Measurements from ENCODE around the gene TBCA.
"Not testable (repeated sequence)": the region's sequence is repeated elsewhere in the genome, so short reads cannot be mapped to it uniquely, and the experiment has no call there.

Gene TBCA

DNA sequence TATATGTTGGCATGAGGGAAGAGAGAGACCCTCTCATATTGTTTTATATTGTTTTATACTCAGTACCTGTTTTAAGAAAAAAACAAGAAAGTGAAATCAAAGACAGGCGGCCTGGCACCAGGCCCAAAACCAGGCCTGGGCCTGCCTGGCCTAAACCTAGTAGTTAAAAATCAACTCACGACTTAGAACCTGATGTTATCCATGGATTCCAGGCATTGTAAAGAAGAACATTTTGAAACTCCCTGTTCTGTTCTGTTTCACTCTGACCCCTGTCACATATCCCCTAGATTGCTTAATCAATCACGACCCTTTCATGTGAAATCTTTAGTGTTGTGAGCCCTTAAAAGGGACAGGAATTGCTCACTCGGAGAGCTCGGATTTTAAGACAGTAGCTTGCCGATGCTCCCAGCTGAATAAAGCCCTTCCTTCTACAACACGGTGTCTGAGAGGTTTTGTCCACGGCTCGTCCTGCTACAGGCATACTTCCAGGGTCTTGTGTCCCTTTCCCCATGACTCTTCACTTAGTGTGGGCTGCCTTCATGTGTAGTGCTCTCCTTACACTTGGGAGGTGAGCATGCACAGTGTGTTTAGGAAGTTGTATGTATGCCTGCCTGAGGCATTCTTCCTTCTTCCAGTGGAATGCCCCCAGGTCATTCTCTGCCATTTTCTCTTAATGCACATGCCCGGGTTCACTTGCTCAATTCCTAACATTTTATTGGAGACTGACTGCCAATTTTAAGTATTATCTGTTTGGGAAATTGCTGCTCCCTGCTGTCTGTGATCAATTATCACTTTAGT is 17.8 kb downstream of the TBCA start:
- H3K27ac ChIP-seq = no peak overlapping the region
- TF ChIP-seq, protein P1, sequence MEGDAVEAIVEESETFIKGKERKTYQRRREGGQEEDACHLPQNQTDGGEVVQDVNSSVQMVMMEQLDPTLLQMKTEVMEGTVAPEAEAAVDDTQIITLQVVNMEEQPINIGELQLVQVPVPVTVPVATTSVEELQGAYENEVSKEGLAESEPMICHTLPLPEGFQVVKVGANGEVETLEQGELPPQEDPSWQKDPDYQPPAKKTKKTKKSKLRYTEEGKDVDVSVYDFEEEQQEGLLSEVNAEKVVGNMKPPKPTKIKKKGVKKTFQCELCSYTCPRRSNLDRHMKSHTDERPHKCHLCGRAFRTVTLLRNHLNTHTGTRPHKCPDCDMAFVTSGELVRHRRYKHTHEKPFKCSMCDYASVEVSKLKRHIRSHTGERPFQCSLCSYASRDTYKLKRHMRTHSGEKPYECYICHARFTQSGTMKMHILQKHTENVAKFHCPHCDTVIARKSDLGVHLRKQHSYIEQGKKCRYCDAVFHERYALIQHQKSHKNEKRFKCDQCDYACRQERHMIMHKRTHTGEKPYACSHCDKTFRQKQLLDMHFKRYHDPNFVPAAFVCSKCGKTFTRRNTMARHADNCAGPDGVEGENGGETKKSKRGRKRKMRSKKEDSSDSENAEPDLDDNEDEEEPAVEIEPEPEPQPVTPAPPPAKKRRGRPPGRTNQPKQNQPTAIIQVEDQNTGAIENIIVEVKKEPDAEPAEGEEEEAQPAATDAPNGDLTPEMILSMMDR (conservative IDR thresholded peaks at IDR 0.05) = no peak
- no peak for TF ChIP-seq ZFX (IDR thresholded peaks at IDR 0.05)

DNA sequence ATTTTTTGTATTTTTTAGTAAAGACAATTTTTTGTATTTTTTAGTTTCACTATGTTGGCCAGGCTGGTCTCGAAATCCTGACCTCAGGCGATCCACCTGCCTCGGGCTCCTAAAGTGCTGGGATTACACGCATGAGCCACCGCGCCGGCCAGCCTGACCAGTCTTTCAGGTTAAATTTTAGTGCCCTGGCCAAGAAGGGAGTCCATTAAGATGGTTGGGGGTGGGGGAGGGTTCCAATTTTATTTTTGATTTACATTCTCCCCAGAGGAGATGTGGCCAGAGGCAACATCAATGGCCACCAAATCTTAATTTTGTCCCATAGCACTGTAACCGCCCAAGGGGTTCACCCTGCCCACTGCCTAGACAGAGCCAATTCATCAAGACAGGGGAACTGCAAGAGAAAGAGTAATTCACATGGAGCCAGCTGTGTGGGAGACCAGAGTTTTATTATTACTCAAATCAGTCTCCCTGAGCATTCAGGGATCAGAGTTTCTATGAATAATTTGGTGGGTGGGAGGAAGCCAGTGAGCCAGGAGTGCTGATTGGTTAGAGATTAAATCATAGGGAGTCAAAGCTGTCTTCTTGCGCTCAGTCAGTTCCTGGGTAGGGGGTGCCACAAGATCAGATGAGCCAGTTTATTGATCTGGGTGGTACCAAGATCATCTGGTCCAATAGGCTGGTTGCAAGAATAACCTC is 24.7 kb downstream of the TBCA start:
- TF ChIP-seq, protein P1 (conservative IDR thresholded peaks at IDR 0.05) = no peak
- TF ChIP-seq ZFX (IDR thresholded peaks at IDR 0.05) = no peak
- H3K27ac ChIP-seq = no peak overlapping the region

DNA sequence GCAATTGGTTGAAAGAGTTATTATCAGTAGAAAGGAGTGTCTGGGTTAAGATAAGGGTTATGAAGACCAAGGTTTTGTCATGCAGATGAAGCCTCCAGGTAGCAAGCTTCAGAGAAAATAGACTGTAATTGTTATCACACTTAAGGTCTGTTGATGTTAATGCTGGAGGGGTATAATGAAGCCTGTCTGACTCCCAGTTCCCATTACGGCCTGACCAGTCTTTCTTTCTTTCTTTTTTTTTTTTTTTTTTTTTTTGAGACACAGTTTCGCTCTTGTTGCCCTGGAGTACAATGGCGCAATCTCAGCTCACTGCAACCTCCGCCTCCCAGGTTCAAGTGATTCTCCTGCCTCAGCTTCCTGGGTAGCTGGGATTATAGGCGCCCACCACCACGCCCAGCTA is 25.2 kb downstream of the TBCA start:
- H3K27ac ChIP-seq = not testable (repeated sequence)

DNA sequence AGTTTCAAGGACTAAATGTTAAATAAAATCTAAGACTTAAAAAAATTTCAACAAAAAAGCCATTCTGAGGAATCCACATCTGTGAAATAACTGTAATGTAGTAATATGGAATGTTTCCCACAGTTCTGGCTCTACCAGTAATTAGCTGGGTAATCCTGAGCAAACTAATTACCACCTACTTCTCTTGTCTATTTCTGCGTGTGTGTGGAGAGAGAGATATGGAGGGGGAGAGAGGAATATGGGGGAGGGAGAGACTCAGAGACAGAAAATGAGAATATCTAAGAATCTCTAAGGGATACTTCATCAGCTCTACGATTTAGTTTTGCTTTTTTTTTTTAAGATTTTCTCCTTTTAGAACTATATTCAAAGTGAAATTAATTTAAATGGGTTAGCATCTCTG is 28.0 kb downstream of the TBCA start:
- TF ChIP-seq, protein P1 (conservative IDR thresholded peaks at IDR 0.05) = no peak
- TF ChIP-seq ZFX (IDR thresholded peaks at IDR 0.05) = no peak
- H3K27ac ChIP-seq = no peak overlapping the region

DNA sequence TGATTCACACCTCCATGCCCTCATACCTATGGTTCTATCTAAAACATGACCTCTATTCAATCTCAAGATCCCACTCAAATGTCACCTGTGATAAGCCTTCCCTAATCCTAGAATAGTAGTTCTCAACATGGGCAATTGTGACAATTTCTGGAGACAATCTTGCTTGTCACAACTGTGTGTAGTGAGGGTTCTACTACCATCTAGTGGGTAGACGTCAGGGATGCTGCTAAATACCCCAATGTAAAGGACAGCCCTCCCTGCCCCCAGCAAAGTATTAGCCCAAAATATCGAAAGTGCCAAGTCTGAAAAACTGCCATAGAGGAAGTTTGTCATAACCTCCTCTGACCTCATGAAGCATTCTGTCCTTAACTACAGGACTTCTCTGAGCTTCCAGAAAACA is 32.0 kb downstream of the TBCA start:
- no peak for TF ChIP-seq ZFX (IDR thresholded peaks at IDR 0.05)
- TF ChIP-seq, protein P1 (conservative IDR thresholded peaks at IDR 0.05) = no peak
- H3K27ac ChIP-seq = no peak overlapping the region

DNA sequence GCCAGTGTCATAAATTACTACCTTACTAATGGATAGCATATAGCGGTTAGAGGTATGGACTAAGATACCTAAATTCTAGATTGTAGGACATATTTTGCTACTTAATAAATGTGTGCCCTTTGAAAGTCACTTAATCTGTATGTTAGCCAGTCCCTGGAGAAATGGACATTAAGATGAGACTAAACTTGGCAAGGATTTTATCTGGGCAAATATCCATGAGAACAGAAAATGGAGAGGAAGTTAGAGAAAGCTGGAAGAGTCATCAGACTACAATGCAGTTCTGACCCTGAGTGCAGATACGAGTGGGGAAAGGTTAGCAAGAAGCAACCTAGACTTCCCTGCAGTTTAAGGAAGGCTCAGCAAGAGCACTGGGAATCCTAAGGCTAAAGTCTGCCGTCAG is 33.0 kb downstream of the TBCA start:
- TF ChIP-seq, protein P1 (conservative IDR thresholded peaks at IDR 0.05) = no peak
- no peak for TF ChIP-seq ZFX (IDR thresholded peaks at IDR 0.05)
- H3K27ac ChIP-seq = no peak overlapping the region

DNA sequence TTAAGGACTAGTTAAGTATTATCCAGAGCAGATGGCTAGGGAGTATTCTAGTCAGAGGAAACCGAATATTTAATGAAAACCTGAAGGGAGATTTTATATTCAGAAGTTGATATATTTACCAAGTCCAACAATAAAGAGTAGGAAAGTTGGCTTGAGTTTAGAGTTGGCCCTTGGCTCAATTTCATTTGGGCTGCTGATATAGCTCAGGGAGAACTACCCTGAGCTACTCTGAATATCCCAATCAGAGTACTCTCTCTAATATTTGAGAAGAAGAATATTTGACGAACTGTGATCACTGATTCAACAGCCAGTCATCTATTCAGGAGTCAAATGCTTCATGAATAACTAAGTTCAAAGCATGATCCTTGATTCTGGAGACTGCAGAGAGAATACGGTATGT is 34.5 kb downstream of the TBCA start:
- TF ChIP-seq, protein P1 (conservative IDR thresholded peaks at IDR 0.05) = no peak
- no peak for TF ChIP-seq ZFX (IDR thresholded peaks at IDR 0.05)
- H3K27ac ChIP-seq = no peak overlapping the region

Measured in C4-2B (cell line).